Ovary (tissue), 3 donors: Measurements from ENCODE around the gene MTMR11.

ENCODE experiments used
- POLR2A ChIP-seq: fragments of 450-650 bp; IDR thresholded peaks from one replicate; pipeline ENCODE4 v1.6.1; 2017; ENCODE audit warnings: antibody characterized with exemption, mild to moderate bottlenecking, moderate library complexity
- TF ChIP-seq, protein P1 (sequence below), 3 donors: fragments of 450-650 bp in 2 of 3; fragments of 200-600 bp in 1 of 3; IDR thresholded peaks; one replicate each; pipeline versions ENCODE4 v1.5.1 to v1.8.0; 2016 to 2022; ENCODE audit warnings: antibody characterized with exemption in 3 of 3, mild to moderate bottlenecking in 1 of 3
- donor health status: DM: no; HTN: no; CAD: no.

GRCh38 chr1:149888999-149889289 lies 47.7 kb downstream of the MTMR11 start:
- TF ChIP-seq, protein P1, sequence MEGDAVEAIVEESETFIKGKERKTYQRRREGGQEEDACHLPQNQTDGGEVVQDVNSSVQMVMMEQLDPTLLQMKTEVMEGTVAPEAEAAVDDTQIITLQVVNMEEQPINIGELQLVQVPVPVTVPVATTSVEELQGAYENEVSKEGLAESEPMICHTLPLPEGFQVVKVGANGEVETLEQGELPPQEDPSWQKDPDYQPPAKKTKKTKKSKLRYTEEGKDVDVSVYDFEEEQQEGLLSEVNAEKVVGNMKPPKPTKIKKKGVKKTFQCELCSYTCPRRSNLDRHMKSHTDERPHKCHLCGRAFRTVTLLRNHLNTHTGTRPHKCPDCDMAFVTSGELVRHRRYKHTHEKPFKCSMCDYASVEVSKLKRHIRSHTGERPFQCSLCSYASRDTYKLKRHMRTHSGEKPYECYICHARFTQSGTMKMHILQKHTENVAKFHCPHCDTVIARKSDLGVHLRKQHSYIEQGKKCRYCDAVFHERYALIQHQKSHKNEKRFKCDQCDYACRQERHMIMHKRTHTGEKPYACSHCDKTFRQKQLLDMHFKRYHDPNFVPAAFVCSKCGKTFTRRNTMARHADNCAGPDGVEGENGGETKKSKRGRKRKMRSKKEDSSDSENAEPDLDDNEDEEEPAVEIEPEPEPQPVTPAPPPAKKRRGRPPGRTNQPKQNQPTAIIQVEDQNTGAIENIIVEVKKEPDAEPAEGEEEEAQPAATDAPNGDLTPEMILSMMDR (IDR thresholded peaks at IDR 0.05): no peak
- no peak for TF ChIP-seq POLR2A
